Measurements from ENCODE around the gene TM4SF18. TPM values are rescaled to one million over a fixed set of nuclear protein-coding genes. Genes with fewer than 3 reads are reported as not detected.

TM4SF18 gene
- total RNA-seq, 2 experiments from 2014 or later: not detected

DNA sequence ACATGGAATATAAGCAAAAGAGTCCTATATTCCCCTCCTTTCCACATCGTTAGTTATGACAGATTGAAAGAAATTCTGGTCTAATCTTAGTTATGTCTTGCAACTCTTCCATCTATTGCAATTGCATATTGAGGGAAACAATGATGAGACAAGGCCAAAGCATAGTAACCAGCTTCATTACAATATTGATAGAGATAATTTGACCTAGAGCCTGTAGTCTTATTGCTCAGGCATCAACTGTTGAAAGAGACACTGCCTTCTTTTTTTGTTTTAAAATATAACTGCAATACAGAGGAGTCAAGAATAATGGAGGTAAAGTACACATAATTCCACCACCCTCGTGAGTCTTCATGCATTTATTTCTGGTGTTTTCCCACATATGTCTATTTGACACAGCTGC is 2.0 kb downstream of the TM4SF18 start:
- Histone ChIP-seq H2AFZ (ENCODE audit: low read length) (no peak overlapping the region), H3K9me3 (ENCODE audit: low read length) (no peaks in the 10 kb centered on the region), H3K36me3 (ENCODE audit: insufficient read depth, low read length) (no peaks in the 10 kb centered on the region), H3K4me3 (ENCODE audit: low read depth, low read length, poor library complexity, severe bottlenecking) (no peak overlapping the region), H3K9me2 (ENCODE audit: insufficient read depth, low read length) (no peaks in the 10 kb centered on the region), H4K20me1 (ENCODE audit: insufficient read depth, low read length) (no peaks in the 10 kb centered on the region), H3K27ac (ENCODE audit: low read depth, low read length, poor library complexity, severe bottlenecking) (no peak overlapping the region), H3K79me2 (ENCODE audit: insufficient read depth, low read depth, low read length) (no peaks in the 10 kb centered on the region), H3K4me1 (ENCODE audit: insufficient read depth, low read length, poor library complexity, severe bottlenecking) (no peaks in the 10 kb centered on the region), H3K4me2 (ENCODE audit: low read length) (no peak overlapping the region)
- CTCF ChIA-PET (ENCODE audit: unreplicated experiment): no interaction called here
- no peak for DNase-seq (ENCODE audit: low spot score)
- POLR2A ChIA-PET: interaction anchor here (0.7 kb wide), 1 partner anchor 556 kb away, joined by 3 read pairs; no protein-coding TSS in a partner anchor
- TF ChIP-seq EZH2phosphoT487 (IDR thresholded peaks at IDR 0.05; ENCODE audit: borderline replicate concordance, low read depth, low read length): no peak
- TF ChIP-seq, protein P1, sequence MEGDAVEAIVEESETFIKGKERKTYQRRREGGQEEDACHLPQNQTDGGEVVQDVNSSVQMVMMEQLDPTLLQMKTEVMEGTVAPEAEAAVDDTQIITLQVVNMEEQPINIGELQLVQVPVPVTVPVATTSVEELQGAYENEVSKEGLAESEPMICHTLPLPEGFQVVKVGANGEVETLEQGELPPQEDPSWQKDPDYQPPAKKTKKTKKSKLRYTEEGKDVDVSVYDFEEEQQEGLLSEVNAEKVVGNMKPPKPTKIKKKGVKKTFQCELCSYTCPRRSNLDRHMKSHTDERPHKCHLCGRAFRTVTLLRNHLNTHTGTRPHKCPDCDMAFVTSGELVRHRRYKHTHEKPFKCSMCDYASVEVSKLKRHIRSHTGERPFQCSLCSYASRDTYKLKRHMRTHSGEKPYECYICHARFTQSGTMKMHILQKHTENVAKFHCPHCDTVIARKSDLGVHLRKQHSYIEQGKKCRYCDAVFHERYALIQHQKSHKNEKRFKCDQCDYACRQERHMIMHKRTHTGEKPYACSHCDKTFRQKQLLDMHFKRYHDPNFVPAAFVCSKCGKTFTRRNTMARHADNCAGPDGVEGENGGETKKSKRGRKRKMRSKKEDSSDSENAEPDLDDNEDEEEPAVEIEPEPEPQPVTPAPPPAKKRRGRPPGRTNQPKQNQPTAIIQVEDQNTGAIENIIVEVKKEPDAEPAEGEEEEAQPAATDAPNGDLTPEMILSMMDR (conservative IDR thresholded peaks at IDR 0.05; ENCODE audit: low read length): no peak
- intact Hi-C loops (cut with micrococcal nuclease; ENCODE audit: unreplicated experiment): no loop called here
- BruUV-seq (replicated peaks): no TSS peak

DNA sequence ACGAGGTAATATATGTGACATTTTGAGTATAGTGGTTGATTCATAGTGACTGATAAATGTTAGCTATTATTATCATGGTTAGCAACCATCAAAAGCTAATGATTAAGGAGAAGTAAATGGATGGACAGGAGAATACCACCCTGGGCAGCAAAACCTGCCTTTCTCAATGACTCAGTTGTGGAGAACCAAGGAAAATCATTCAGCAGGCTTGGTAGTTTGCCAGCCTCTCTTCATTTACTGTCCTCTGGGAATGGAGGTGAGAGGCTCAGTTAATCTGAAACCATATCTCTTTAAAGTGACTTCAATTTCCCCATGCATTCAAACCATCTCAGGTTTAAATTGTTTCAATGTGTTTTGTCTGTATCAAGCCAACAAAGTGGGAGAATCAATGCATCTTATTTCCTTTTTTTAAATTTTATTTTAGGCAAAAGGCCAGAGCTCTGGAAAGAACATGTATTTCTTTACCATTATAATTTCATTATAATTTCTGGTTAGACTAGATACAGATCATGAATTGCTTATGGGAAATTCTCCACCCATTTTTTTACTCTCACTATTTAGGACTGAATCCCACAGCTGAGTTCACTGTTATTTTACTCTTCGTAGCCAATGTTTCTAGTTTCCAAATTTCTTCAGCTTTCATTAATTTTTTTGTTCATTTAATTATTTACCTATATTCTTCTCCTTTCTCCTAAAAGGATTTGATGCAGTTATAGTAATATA is 2.7 kb downstream of the TM4SF18 start:
- BruUV-seq (replicated peaks): no TSS peak
- no peak overlapping the region for H3K27ac ChIP-seq (ENCODE audit: low read depth, low read length, poor library complexity, severe bottlenecking)
- H3K36me3 ChIP-seq (ENCODE audit: insufficient read depth, low read length): no peaks in the 10 kb centered on the region
- no peak for DNase-seq (ENCODE audit: low spot score)
- H3K4me2 ChIP-seq (ENCODE audit: low read length): no peak overlapping the region
- ChIA-PET CTCF (ENCODE audit: unreplicated experiment) (no interaction called here), POLR2A (interaction anchor here (0.7 kb wide), 1 partner anchor 555 kb away, joined by 3 read pairs; no protein-coding TSS in a partner anchor)
- no peak overlapping the region for H2AFZ ChIP-seq (ENCODE audit: low read length)
- H3K79me2 ChIP-seq (ENCODE audit: insufficient read depth, low read depth, low read length): no peaks in the 10 kb centered on the region
- H3K4me3 ChIP-seq (ENCODE audit: low read depth, low read length, poor library complexity, severe bottlenecking): no peak overlapping the region
- no peaks in the 10 kb centered on the region for H3K4me1 ChIP-seq (ENCODE audit: insufficient read depth, low read length, poor library complexity, severe bottlenecking)
- H3K9me2 ChIP-seq (ENCODE audit: insufficient read depth, low read length): no peaks in the 10 kb centered on the region
- H3K9me3 ChIP-seq (ENCODE audit: low read length): no peaks in the 10 kb centered on the region
- intact Hi-C loops (cut with micrococcal nuclease; ENCODE audit: unreplicated experiment): no loop called here
- no peaks in the 10 kb centered on the region for H4K20me1 ChIP-seq (ENCODE audit: insufficient read depth, low read length)
- TF ChIP-seq EZH2phosphoT487 (IDR thresholded peaks at IDR 0.05; ENCODE audit: borderline replicate concordance, low read depth, low read length): no peak
- TF ChIP-seq, protein P1 (conservative IDR thresholded peaks at IDR 0.05; ENCODE audit: low read length): no peak

DNA sequence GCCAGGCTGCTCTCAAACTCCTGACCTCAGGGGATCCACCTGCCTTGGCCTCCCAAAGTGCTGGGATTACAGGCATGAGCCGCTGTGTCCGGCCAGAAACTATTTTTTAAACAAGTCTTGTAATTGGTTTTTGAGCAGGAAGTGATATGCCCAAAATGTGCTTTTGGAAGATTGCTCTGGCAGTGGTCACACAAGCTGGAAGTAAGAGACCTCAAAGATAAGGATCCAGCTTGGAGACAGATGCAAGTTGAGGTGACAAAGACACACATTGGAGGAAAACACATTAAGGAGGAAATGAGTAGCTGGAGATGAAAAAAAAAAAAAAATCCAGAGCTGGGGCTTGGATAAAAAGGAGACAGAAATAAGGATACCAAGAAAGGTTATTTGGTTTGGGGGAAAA is 6.3 kb downstream of the TM4SF18 start:
- H3K9me3 ChIP-seq (ENCODE audit: low read length): no peaks in the 10 kb centered on the region
- ChIA-PET POLR2A (interaction anchor here (0.6 to 1.1 kb wide), 3 partner anchors 9 to 1662 kb away, joined by 3 to 4 read pairs (median 4); no protein-coding TSS in a partner anchor), CTCF (ENCODE audit: unreplicated experiment) (no interaction called here)
- H4K20me1 ChIP-seq (ENCODE audit: insufficient read depth, low read length): no peaks in the 10 kb centered on the region
- intact Hi-C loops (cut with micrococcal nuclease; ENCODE audit: unreplicated experiment): no loop called here
- BruUV-seq (replicated peaks): no TSS peak
- H3K4me1 ChIP-seq (ENCODE audit: insufficient read depth, low read length, poor library complexity, severe bottlenecking): no peaks in the 10 kb centered on the region
- no peak overlapping the region for H3K4me2 ChIP-seq (ENCODE audit: low read length)
- no peak for DNase-seq (ENCODE audit: low spot score)
- no peak overlapping the region for H3K4me3 ChIP-seq (ENCODE audit: low read depth, low read length, poor library complexity, severe bottlenecking)
- no peaks in the 10 kb centered on the region for H3K79me2 ChIP-seq (ENCODE audit: insufficient read depth, low read depth, low read length)
- H3K9me2 ChIP-seq (ENCODE audit: insufficient read depth, low read length): no peaks in the 10 kb centered on the region
- no peak overlapping the region for H2AFZ ChIP-seq (ENCODE audit: low read length)
- TF ChIP-seq, protein P1 (conservative IDR thresholded peaks at IDR 0.05; ENCODE audit: low read length): no peak
- TF ChIP-seq EZH2phosphoT487 (IDR thresholded peaks at IDR 0.05; ENCODE audit: borderline replicate concordance, low read depth, low read length): no peak
- no peaks in the 10 kb centered on the region for H3K36me3 ChIP-seq (ENCODE audit: insufficient read depth, low read length)
- no peak overlapping the region for H3K27ac ChIP-seq (ENCODE audit: low read depth, low read length, poor library complexity, severe bottlenecking)
